Middle frontal gyrus (tissue), 1 donor: ENCODE data around the gene MTHFSD.

Source experiments
- DNase-seq: peaks from one replicate; pipeline ENCODE4 v3.0.0-alpha.2; 2015; ENCODE audit warnings: low spot score; ENCODE audit errors: extremely low spot score

The MTHFSD gene

GRCh38 chr16:86492267-86492960 lies 62.6 kb downstream of the MTHFSD start:
- DNase-seq = no peak

- peak; percentile 19 for DNase-seq
Measured at GRCh38 chr16:86491640-86492023, 63.4 kb downstream of the MTHFSD start.

GRCh38 chr16:86490859-86491639 lies 64.0 kb downstream of the MTHFSD start:
- DNase-seq = no peak

- DNase-seq = no peak
Measured at GRCh38 chr16:86485746-86486145, 69.3 kb downstream of the MTHFSD start.

GRCh38 chr16:86484240-86484639 lies 70.8 kb downstream of the MTHFSD start:
- no peak for DNase-seq

- DNase-seq = no peak
Measured at GRCh38 chr16:86481607-86482006, 73.4 kb downstream of the MTHFSD start.

- DNase-seq = no peak
Measured at GRCh38 chr16:86480444-86480843, 74.6 kb downstream of the MTHFSD start.
